ENCODE data around the gene DLST. TPM values are rescaled to one million over a fixed set of nuclear protein-coding genes. Genes with fewer than 3 reads are reported as not detected.
A peak's percentile ranks its signal among the peaks of the same experiment; 100 is the strongest.

DLST gene
- total and polyA plus RNA-seq, 8 donors: 25.1 to 125 (median 76.1) TPM

- 63 to 70% (median 66%) methylated on average over 13 of the region's 13 CpGs for WGBS, 5 donors
- Histone ChIP-seq H3K4me3 (no peak overlapping the region), H3K4me1 (peaks cover 4 to 33% (median 15%) of the 10 kb centered on the region in 4 donors), H3K27ac (peak overlapping the region in 3 of 5 donors; percentile 39 to 65 (median 62)), H3K27me3 (peaks cover 0 to 5% (median 0%) of the 10 kb centered on the region in 3 donors), H3K9me3 (no peaks in the 10 kb centered on the region), H3K36me3 (peaks cover 0 to 7% (median 0%) of the 10 kb centered on the region in 4 donors)
- intact Hi-C loops (cut with DNase I; ENCODE audit: low total_unique reads): loop anchor here (10.0 kb wide), 1 partner anchor 167 kb away; no protein-coding TSS in a partner anchor
- peak in 1 of 2 donors; percentile 64 for DNase-seq
- TF ChIP-seq CTCF (IDR thresholded peaks at IDR 0.05): no peak
- TF ChIP-seq POLR2AphosphoS5 (IDR thresholded peaks at IDR 0.05): no peak
- TF ChIP-seq POLR2A (IDR thresholded peaks at IDR 0.05): no peak
- no peak for TF ChIP-seq EP300 (IDR thresholded peaks at IDR 0.05)
Measured at GRCh38 chr14:74917646-74918081, 35.9 kb downstream of the DLST start.

DNA sequence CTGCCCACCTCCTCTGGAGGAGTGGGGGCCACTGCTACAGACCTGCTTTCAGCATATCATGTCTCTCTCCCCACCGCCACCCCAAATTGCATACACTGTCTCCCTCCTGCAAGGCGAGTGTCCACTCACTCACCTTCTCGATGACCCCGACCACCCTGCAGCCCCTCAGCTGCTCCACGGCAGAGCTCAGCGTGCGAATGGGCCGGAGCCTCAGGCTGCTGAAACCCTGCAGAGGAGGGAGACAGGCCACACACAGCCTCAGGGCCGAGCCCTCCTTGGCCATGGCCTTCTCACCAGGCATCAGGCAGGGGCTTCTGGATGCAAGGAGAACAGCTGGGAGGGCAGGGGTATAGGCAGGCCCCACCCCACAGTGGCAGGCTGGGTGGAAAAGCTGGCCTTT, 36.7 kb downstream of the DLST start:
- Histone ChIP-seq H3K9me3 (no peaks in the 10 kb centered on the region), H3K4me1 (peaks cover 7 to 40% (median 23%) of the 10 kb centered on the region in 4 donors), H3K27ac (peak overlapping the region in 1 of 5 donors; percentile 62), H3K27me3 (peaks cover 0 to 13% (median 5%) of the 10 kb centered on the region in 3 donors), H3K36me3 (peaks cover 0 to 7% (median 0%) of the 10 kb centered on the region in 4 donors), H3K4me3 (no peak overlapping the region)
- WGBS, 5 donors: 82 to 95% (median 92%) methylated on average over 4 to 9 of the region's 9 CpGs
- TF ChIP-seq POLR2AphosphoS5 (IDR thresholded peaks at IDR 0.05): no peak
- no peak for TF ChIP-seq EP300 (IDR thresholded peaks at IDR 0.05)
- no peak for TF ChIP-seq CTCF (IDR thresholded peaks at IDR 0.05)
- TF ChIP-seq POLR2A (IDR thresholded peaks at IDR 0.05): no peak
- intact Hi-C loops (cut with DNase I; ENCODE audit: low total_unique reads): loop anchor here (10.0 kb wide), 1 partner anchor 166 kb away; no protein-coding TSS in a partner anchor
- DNase-seq: no peak

- intact Hi-C loops (cut with DNase I; ENCODE audit: low total_unique reads): loop anchor here (10.0 kb wide), 1 partner anchor 165 kb away; no protein-coding TSS in a partner anchor
- no peak overlapping the region for H3K27ac ChIP-seq
- peaks cover 0 to 7% (median 0%) of the 10 kb centered on the region in 4 donors for H3K36me3 ChIP-seq
- peaks cover 0 to 21% (median 12%) of the 10 kb centered on the region in 3 donors for H3K27me3 ChIP-seq
- TF ChIP-seq EP300 (IDR thresholded peaks at IDR 0.05) (no peak), POLR2A (IDR thresholded peaks at IDR 0.05) (no peak), POLR2AphosphoS5 (IDR thresholded peaks at IDR 0.05) (no peak), CTCF (IDR thresholded peaks at IDR 0.05) (no peak)
- H3K4me1 ChIP-seq: peaks cover 7 to 38% (median 23%) of the 10 kb centered on the region in 4 donors
- DNase-seq: no peak
- H3K4me3 ChIP-seq: no peak overlapping the region
- WGBS, 5 donors: 83 to 90% (median 88%) methylated on average over 22 of the region's 22 CpGs
- H3K9me3 ChIP-seq: no peaks in the 10 kb centered on the region
Measured at GRCh38 chr14:74919421-74920165, 37.9 kb downstream of the DLST start.

- DNase-seq: no peak
- intact Hi-C loops (cut with DNase I; ENCODE audit: low total_unique reads): no loop called here
- peaks cover 0 to 7% (median 0%) of the 10 kb centered on the region in 4 donors for H3K36me3 ChIP-seq
- peaks cover 7 to 38% (median 23%) of the 10 kb centered on the region in 4 donors for H3K4me1 ChIP-seq
- WGBS, 5 donors: 86 to 94% (median 93%) methylated on average over 4 of the region's 4 CpGs
- peaks cover 0 to 21% (median 12%) of the 10 kb centered on the region in 3 donors for H3K27me3 ChIP-seq
- TF ChIP-seq CTCF (IDR thresholded peaks at IDR 0.05): no peak
- no peaks in the 10 kb centered on the region for H3K9me3 ChIP-seq
- H3K27ac ChIP-seq: no peak overlapping the region
- no peak overlapping the region for H3K4me3 ChIP-seq
Measured at GRCh38 chr14:74920281-74920680, 38.6 kb downstream of the DLST start.

Measured in stomach (tissue), 9 donors.